ENCODE data around the gene GFY. TPM values are rescaled to one million over a fixed set of nuclear protein-coding genes. Genes with fewer than 3 reads are reported as not detected.

GFY gene
- total and polyA plus RNA-seq, 7 donors, result 0.33 TPM; not detected in 6

- H3K36me3 ChIP-seq (ENCODE audit: insufficient read depth in 1 of 2, low read depth in 1 of 2), result no peaks in the 10 kb centered on the region
- no peak for DNase-seq
- intact Hi-C loops (cut with DNase I), result no loop called here
- H3K4me3 ChIP-seq, result peak overlapping the region; percentile 7
- H3K4me1 ChIP-seq, result peaks cover 7% of the 10 kb centered on the region
- no peak for ATAC-seq
- H3K27ac ChIP-seq, result no peak overlapping the region
- peaks cover 0 to 97% (median 65%) of the 10 kb centered on the region in 3 donors for H3K27me3 ChIP-seq (ENCODE audit: insufficient read depth in 3 of 3, low read length in 2 of 3)
- no peaks in the 10 kb centered on the region for H3K9me3 ChIP-seq
- TF ChIP-seq CTCF (IDR thresholded peaks at IDR 0.05), result no peak
- WGBS, 3 donors, result 8 to 9% (median 8%) methylated on average over 27 to 29 of the region's 29 CpGs
Observed at GRCh38 chr19:49428547-49429451, 3.6 kb downstream of the GFY start.

GRCh38 chr19:49430172-49430677 lies 5.0 kb downstream of the GFY start:
- Histone ChIP-seq H3K4me3 (no peak overlapping the region), H3K27me3 (ENCODE audit: insufficient read depth in 3 of 3, low read length in 2 of 3) (peaks cover 0 to 97% (median 62%) of the 10 kb centered on the region in 3 donors), H3K36me3 (ENCODE audit: insufficient read depth in 1 of 2, low read depth in 1 of 2) (no peaks in the 10 kb centered on the region), H3K27ac (no peak overlapping the region), H3K9me3 (no peaks in the 10 kb centered on the region), H3K4me1 (peaks cover 7% of the 10 kb centered on the region)
- no peak for TF ChIP-seq CTCF (IDR thresholded peaks at IDR 0.05)
- 61 to 63% (median 63%) methylated on average over 8 to 9 of the region's 9 CpGs for WGBS, 3 donors
- ATAC-seq (no peak), DNase-seq (no peak)
- intact Hi-C loops (cut with DNase I), result no loop called here

GRCh38 chr19:49430678-49431329 lies 5.6 kb downstream of the GFY start:
- WGBS, 3 donors, result 54 to 62% (median 58%) methylated on average over 26 to 28 of the region's 28 CpGs
- peaks cover 7% of the 10 kb centered on the region for H3K4me1 ChIP-seq
- TF ChIP-seq CTCF (IDR thresholded peaks at IDR 0.05), result no peak
- no peak for DNase-seq
- intact Hi-C loops (cut with DNase I), result no loop called here
- H3K4me3 ChIP-seq, result no peak overlapping the region
- no peaks in the 10 kb centered on the region for H3K36me3 ChIP-seq (ENCODE audit: insufficient read depth in 1 of 2, low read depth in 1 of 2)
- peaks cover 0 to 97% (median 59%) of the 10 kb centered on the region in 3 donors for H3K27me3 ChIP-seq (ENCODE audit: insufficient read depth in 3 of 3, low read length in 2 of 3)
- no peak for ATAC-seq
- H3K27ac ChIP-seq, result no peak overlapping the region
- no peaks in the 10 kb centered on the region for H3K9me3 ChIP-seq

GRCh38 chr19:49431330-49431749 lies 6.2 kb downstream of the GFY start:
- Histone ChIP-seq H3K4me3 (no peak overlapping the region), H3K27ac (no peak overlapping the region), H3K4me1 (peaks cover 7% of the 10 kb centered on the region), H3K27me3 (ENCODE audit: insufficient read depth in 3 of 3, low read length in 2 of 3) (peaks cover 0 to 97% (median 54%) of the 10 kb centered on the region in 3 donors), H3K36me3 (ENCODE audit: insufficient read depth in 1 of 2, low read depth in 1 of 2) (no peaks in the 10 kb centered on the region), H3K9me3 (no peaks in the 10 kb centered on the region)
- intact Hi-C loops (cut with DNase I), result no loop called here
- WGBS, 3 donors, result 44 to 55% (median 49%) methylated on average over 23 to 29 of the region's 29 CpGs
- ATAC-seq, result no peak
- TF ChIP-seq CTCF (IDR thresholded peaks at IDR 0.05), result no peak
- DNase-seq, result no peak
